ENCODE data around the gene TLK2. TPM values are rescaled to one million over a fixed set of nuclear protein-coding genes. Genes with fewer than 3 reads are reported as not detected.
"Not testable (repeated sequence)": the region's sequence is repeated elsewhere in the genome, so short reads cannot be mapped to it uniquely, and the experiment has no call there.

The TLK2 gene
- total RNA-seq, 5 donors from 2014 or later (not counting 1 experiment from before 2014, with no cell fraction given), result 46.8 to 82.2 (median 54.7) TPM

GRCh38 chr17:62478880-62479638, 434 bp downstream of the TLK2 start:
- H3K27ac Mint-ChIP-seq, result peak overlapping the region in 1 of 2 donors; percentile 96
- DNase-seq (peak in 29 of 35 experiments; percentile 9 to 64 (median 32)), ATAC-seq (replicated peaks in 1 of 4) (peak; percentile 43 to 53 (median 50))
- H3K27ac ChIP-seq (ENCODE audit: low read length), result peak overlapping the region; percentile 81
- under 1% methylated on average over 54 of the region's 84 CpGs for WGBS (ENCODE audit: insufficient coverage)
- CTCF ChIA-PET; H3K27me3 ChIP-seq (replicated peaks in 1 of 2; ENCODE audit: control insufficient read depth in 2 of 2, extremely low read depth in 1 of 2, insufficient read depth in 2 of 2, low read length in 1 of 2); H3K36me3 ChIP-seq (ENCODE audit: control insufficient read depth in 2 of 2, extremely low read depth in 1 of 2, insufficient read depth in 1 of 2, low read length in 1 of 2); H3K9me3 Mint-ChIP-seq; H3K9me3 ChIP-seq; H3K36me3 Mint-ChIP-seq; H3K27me3 Mint-ChIP-seq; POLR2A ChIA-PET: not testable (repeated sequence)
- peak overlapping the region; percentile 86 to 88 (median 88) for H3K4me3 Mint-ChIP-seq
- peaks cover 0 to 19% of the 10 kb centered on the region in 2 experiments for H3K4me1 ChIP-seq (ENCODE audit: control insufficient read depth in 1 of 2, extremely low read depth in 1 of 2, insufficient read depth in 2 of 2, low read length in 2 of 2)
- H3K4me3 ChIP-seq (ENCODE audit: control insufficient read depth in 1 of 2, extremely low read depth in 1 of 2, low read length in 1 of 2), result peak overlapping the region; percentile 42 to 54
- peaks cover 36 to 51% (median 46%) of the 10 kb centered on the region in 3 donors for H3K4me1 Mint-ChIP-seq

- H3K36me3 Mint-ChIP-seq; ATAC-seq (replicated peaks in 1 of 4); POLR2A ChIA-PET; H3K9me3 ChIP-seq; H3K27me3 ChIP-seq (replicated peaks in 1 of 2; ENCODE audit: control insufficient read depth in 2 of 2, extremely low read depth in 1 of 2, insufficient read depth in 2 of 2, low read length in 1 of 2); H3K36me3 ChIP-seq (ENCODE audit: control insufficient read depth in 2 of 2, extremely low read depth in 1 of 2, insufficient read depth in 1 of 2, low read length in 1 of 2); H3K9me3 Mint-ChIP-seq; CTCF ChIA-PET; H3K27me3 Mint-ChIP-seq: not testable (repeated sequence)
- peak overlapping the region; percentile 81 for H3K27ac ChIP-seq (ENCODE audit: low read length)
- peaks cover 0 to 21% of the 10 kb centered on the region in 2 experiments for H3K4me1 ChIP-seq (ENCODE audit: control insufficient read depth in 1 of 2, extremely low read depth in 1 of 2, insufficient read depth in 2 of 2, low read length in 2 of 2)
- peak overlapping the region; percentile 96 to 97 for H3K27ac Mint-ChIP-seq
- 0% methylated on average over 7 of the region's 22 CpGs for WGBS (ENCODE audit: insufficient coverage)
- H3K4me1 Mint-ChIP-seq, result peaks cover 38 to 56% (median 50%) of the 10 kb centered on the region in 3 donors
- H3K4me3 ChIP-seq (ENCODE audit: control insufficient read depth in 1 of 2, extremely low read depth in 1 of 2, low read length in 1 of 2), result peak overlapping the region; percentile 42 to 54
- peak in 7 of 35 experiments; percentile 2 to 16 (median 7) for DNase-seq
- peak overlapping the region; percentile 86 to 88 (median 88) for H3K4me3 Mint-ChIP-seq
Measured at GRCh38 chr17:62479639-62480258, 1.1 kb downstream of the TLK2 start.

DNA sequence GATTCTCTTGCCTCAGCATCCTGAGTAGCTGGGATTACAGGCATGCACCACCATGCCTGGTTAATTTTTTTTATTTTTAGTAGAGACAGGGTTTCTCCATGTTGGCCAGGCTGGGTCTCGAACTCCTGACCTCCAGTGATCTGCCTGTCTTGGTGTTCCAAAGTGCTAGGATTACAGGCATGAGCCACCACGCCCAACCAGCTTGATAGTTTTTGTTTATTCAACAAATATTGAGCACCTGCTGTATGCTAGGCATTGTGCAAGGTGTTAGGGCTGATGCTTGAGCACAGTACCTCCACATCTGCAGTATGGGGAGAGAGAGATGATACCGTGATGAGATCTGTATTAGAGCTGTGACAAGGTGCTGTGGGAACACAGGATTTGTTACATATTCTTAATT, 3.9 kb downstream of the TLK2 start:
- WGBS (ENCODE audit: insufficient coverage), result no CpG with 5 or more reads among the region's 3 CpGs
- ATAC-seq (replicated peaks in 1 of 4); H3K4me3 ChIP-seq (ENCODE audit: control insufficient read depth in 1 of 2, extremely low read depth in 1 of 2, low read length in 1 of 2); H3K27me3 Mint-ChIP-seq; H3K9me3 Mint-ChIP-seq; H3K4me3 Mint-ChIP-seq; H3K27me3 ChIP-seq (replicated peaks in 1 of 2; ENCODE audit: control insufficient read depth in 2 of 2, extremely low read depth in 1 of 2, insufficient read depth in 2 of 2, low read length in 1 of 2); H3K27ac ChIP-seq (ENCODE audit: low read length); DNase-seq; H3K36me3 ChIP-seq (ENCODE audit: control insufficient read depth in 2 of 2, extremely low read depth in 1 of 2, insufficient read depth in 1 of 2, low read length in 1 of 2); H3K9me3 ChIP-seq: not testable (repeated sequence)
- Mint-ChIP-seq H3K36me3 (peaks cover 10% of the 10 kb centered on the region), H3K4me1 (peaks cover 55 to 62% (median 61%) of the 10 kb centered on the region in 3 donors), H3K27ac (peak overlapping the region; percentile 57 to 64)
- ChIA-PET CTCF (interaction anchor here in 1 of 2 donors (0.6 to 0.7 kb wide), 2 partner anchors 70 to 501 kb away, joined by 3 read pairs; no protein-coding TSS in a partner anchor), POLR2A (interaction anchor here in 1 of 2 donors (0.6 kb wide), 1 partner anchor 65 kb away, joined by 4 read pairs; no protein-coding TSS in a partner anchor)
- H3K4me1 ChIP-seq (ENCODE audit: control insufficient read depth in 1 of 2, extremely low read depth in 1 of 2, insufficient read depth in 2 of 2, low read length in 2 of 2), result peaks cover 0 to 13% of the 10 kb centered on the region in 2 experiments

GRCh38 chr17:62490990-62491389, 12.4 kb downstream of the TLK2 start:
- POLR2A ChIA-PET; H3K9me3 ChIP-seq; H3K36me3 Mint-ChIP-seq; CTCF ChIA-PET; H3K4me3 Mint-ChIP-seq; H3K27me3 Mint-ChIP-seq; H3K4me1 ChIP-seq (ENCODE audit: control insufficient read depth in 1 of 2, extremely low read depth in 1 of 2, insufficient read depth in 2 of 2, low read length in 2 of 2); H3K27ac ChIP-seq (ENCODE audit: low read length); H3K9me3 Mint-ChIP-seq; H3K27ac Mint-ChIP-seq; H3K4me3 ChIP-seq (ENCODE audit: control insufficient read depth in 1 of 2, extremely low read depth in 1 of 2, low read length in 1 of 2); DNase-seq; H3K36me3 ChIP-seq (ENCODE audit: control insufficient read depth in 2 of 2, extremely low read depth in 1 of 2, insufficient read depth in 1 of 2, low read length in 1 of 2); H3K27me3 ChIP-seq (replicated peaks in 1 of 2; ENCODE audit: control insufficient read depth in 2 of 2, extremely low read depth in 1 of 2, insufficient read depth in 2 of 2, low read length in 1 of 2): not testable (repeated sequence)
- H3K4me1 Mint-ChIP-seq, result peaks cover 41 to 60% (median 57%) of the 10 kb centered on the region in 3 donors
- WGBS (ENCODE audit: insufficient coverage), result no CpG with 5 or more reads among the region's 1 CpG
- peak in 1 of 4 experiments; percentile 42 for ATAC-seq (replicated peaks in 1 of 4)

GRCh38 chr17:62493049-62493655, 14.5 kb downstream of the TLK2 start:
- H3K4me3 Mint-ChIP-seq, result not testable (repeated sequence)

DNA sequence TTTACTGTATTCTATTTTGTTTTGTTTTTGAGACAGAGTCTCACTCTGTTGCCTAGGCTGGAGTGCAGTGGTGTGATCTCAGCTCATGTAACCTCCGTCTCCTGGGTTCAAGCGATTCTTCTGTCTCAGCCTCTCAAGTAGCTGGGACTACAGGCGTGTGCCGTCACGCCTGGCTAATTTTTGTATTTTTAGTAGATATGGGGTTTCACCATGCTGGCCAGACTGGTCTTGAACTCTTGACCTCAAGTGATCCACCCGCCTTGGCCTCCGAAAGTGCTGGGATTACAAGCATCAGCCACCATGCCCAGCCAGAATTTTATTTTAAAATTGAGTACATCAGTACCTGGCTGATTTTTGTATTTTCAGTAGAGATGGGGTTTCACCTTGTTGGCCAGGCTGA, 15.4 kb downstream of the TLK2 start:
- WGBS (ENCODE audit: insufficient coverage), result no CpG with 5 or more reads among the region's 7 CpGs
- peaks cover 34 to 59% (median 53%) of the 10 kb centered on the region in 3 donors for H3K4me1 Mint-ChIP-seq
- not testable (repeated sequence) for H3K27me3 Mint-ChIP-seq

More at GRCh38 chr17:62493049-62493655, 14.5 kb downstream of the TLK2 start:
- H3K4me3 ChIP-seq (ENCODE audit: control insufficient read depth in 1 of 2, extremely low read depth in 1 of 2, low read length in 1 of 2); POLR2A ChIA-PET; CTCF ChIA-PET; H3K27ac Mint-ChIP-seq; H3K27ac ChIP-seq (ENCODE audit: low read length); H3K27me3 Mint-ChIP-seq; H3K9me3 ChIP-seq; H3K4me1 ChIP-seq (ENCODE audit: control insufficient read depth in 1 of 2, extremely low read depth in 1 of 2, insufficient read depth in 2 of 2, low read length in 2 of 2); H3K36me3 ChIP-seq (ENCODE audit: control insufficient read depth in 2 of 2, extremely low read depth in 1 of 2, insufficient read depth in 1 of 2, low read length in 1 of 2); H3K27me3 ChIP-seq (replicated peaks in 1 of 2; ENCODE audit: control insufficient read depth in 2 of 2, extremely low read depth in 1 of 2, insufficient read depth in 2 of 2, low read length in 1 of 2); H3K36me3 Mint-ChIP-seq; ATAC-seq (replicated peaks in 1 of 4); DNase-seq; H3K9me3 Mint-ChIP-seq: not testable (repeated sequence)
- H3K4me1 Mint-ChIP-seq, result peaks cover 40 to 61% (median 57%) of the 10 kb centered on the region in 3 donors
- WGBS (ENCODE audit: insufficient coverage), result no CpG with 5 or more reads among the region's 5 CpGs

More for the DNA sequence above, 15.4 kb downstream of the TLK2 start:
- H3K36me3 ChIP-seq (ENCODE audit: control insufficient read depth in 2 of 2, extremely low read depth in 1 of 2, insufficient read depth in 1 of 2, low read length in 1 of 2); POLR2A ChIA-PET; CTCF ChIA-PET; ATAC-seq (replicated peaks in 1 of 4); H3K9me3 Mint-ChIP-seq; H3K27ac Mint-ChIP-seq; H3K27me3 ChIP-seq (replicated peaks in 1 of 2; ENCODE audit: control insufficient read depth in 2 of 2, extremely low read depth in 1 of 2, insufficient read depth in 2 of 2, low read length in 1 of 2); H3K27ac ChIP-seq (ENCODE audit: low read length); DNase-seq; H3K4me3 Mint-ChIP-seq; H3K4me3 ChIP-seq (ENCODE audit: control insufficient read depth in 1 of 2, extremely low read depth in 1 of 2, low read length in 1 of 2); H3K36me3 Mint-ChIP-seq; H3K9me3 ChIP-seq; H3K4me1 ChIP-seq (ENCODE audit: control insufficient read depth in 1 of 2, extremely low read depth in 1 of 2, insufficient read depth in 2 of 2, low read length in 2 of 2): not testable (repeated sequence)

Data from T-cell (primary cell).